ENCODE results near the gene SDF4.

Gene SDF4

GRCh38 chr1:1171546-1172340 is 60.1 kb downstream of the SDF4 start:
- DNase-seq (ENCODE audit: low read depth in 2 of 2): no peak
- H3K4me3 ChIP-seq (replicated peaks in 1 of 2; ENCODE audit: low read depth in 2 of 2, low read length in 2 of 2): no peak overlapping the region
- TF ChIP-seq, protein P1, sequence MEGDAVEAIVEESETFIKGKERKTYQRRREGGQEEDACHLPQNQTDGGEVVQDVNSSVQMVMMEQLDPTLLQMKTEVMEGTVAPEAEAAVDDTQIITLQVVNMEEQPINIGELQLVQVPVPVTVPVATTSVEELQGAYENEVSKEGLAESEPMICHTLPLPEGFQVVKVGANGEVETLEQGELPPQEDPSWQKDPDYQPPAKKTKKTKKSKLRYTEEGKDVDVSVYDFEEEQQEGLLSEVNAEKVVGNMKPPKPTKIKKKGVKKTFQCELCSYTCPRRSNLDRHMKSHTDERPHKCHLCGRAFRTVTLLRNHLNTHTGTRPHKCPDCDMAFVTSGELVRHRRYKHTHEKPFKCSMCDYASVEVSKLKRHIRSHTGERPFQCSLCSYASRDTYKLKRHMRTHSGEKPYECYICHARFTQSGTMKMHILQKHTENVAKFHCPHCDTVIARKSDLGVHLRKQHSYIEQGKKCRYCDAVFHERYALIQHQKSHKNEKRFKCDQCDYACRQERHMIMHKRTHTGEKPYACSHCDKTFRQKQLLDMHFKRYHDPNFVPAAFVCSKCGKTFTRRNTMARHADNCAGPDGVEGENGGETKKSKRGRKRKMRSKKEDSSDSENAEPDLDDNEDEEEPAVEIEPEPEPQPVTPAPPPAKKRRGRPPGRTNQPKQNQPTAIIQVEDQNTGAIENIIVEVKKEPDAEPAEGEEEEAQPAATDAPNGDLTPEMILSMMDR (IDR thresholded peaks at IDR 0.05; ENCODE audit: low read depth, low read length): no peak

DNA sequence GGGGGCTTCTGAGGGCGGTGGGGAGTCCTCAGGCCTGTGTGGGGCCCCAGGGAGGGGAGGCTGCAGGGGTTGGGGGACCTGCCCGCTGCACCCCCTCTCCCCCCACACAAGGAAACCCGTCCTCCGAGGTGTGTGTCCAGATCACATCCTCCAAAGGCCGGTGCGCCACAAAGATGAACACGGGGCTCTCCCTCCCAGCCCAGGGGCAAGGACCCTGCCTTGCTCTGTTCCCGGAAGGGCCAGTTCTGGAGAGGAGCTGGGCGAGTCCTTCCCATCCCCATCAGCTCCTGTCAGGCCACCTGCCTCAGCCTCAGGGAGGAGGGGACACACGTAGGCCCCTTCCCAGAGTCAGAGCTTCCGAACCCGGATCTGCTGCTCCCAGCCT is 60.6 kb downstream of the SDF4 start:
- TF ChIP-seq, protein P1 (IDR thresholded peaks at IDR 0.05; ENCODE audit: low read depth, low read length): no peak
- no peak for DNase-seq (ENCODE audit: low read depth in 2 of 2)
- H3K4me3 ChIP-seq (replicated peaks in 1 of 2; ENCODE audit: low read depth in 2 of 2, low read length in 2 of 2): no peak overlapping the region

DNA sequence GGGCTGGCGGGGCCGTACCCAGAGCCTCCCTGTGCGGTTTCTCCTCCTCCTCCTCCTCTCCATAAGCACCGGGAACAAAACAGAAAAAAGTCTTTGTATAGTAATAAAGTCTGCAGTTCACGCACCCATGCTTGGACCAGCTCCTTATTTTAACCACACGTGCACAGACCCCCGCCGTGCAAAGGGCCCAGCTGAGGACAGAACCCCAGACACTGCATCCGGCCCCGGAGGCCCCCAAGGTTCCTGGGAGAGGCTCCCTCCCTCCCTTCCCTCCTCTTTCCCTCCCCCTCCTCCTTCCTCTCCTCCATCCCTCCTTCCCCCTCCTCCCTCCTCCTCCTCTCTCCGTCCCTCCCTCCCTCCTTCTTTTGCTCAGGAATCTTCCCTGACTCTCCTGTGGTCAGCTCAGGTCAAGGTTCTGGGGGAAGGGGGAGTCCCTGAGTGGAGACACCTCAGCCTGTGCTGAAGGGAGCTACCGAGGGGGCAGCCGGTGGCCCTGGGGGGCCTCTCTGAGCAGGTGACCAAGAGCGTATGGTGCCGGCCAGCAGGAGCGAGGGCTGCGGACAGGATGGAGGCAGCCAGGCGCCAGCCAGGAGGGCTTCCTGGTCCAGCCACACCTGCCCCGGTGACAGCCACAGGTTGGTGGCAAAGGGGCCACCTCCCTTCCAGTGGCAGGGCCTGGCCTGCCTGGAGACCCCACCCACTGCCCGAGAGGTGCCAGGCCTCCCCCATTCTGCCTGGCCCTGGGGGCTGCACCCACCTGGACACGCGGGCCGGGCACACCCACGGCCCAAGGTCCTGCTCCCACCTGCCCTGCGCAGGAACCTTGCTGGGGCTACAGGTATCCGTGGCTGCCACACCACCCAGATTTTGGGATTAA is 61.3 kb downstream of the SDF4 start:
- H3K4me3 ChIP-seq (replicated peaks in 1 of 2; ENCODE audit: low read depth in 2 of 2, low read length in 2 of 2): no peak overlapping the region
- no peak for DNase-seq (ENCODE audit: low read depth in 2 of 2)
- TF ChIP-seq, protein P1 (IDR thresholded peaks at IDR 0.05; ENCODE audit: low read depth, low read length): no peak

DNA sequence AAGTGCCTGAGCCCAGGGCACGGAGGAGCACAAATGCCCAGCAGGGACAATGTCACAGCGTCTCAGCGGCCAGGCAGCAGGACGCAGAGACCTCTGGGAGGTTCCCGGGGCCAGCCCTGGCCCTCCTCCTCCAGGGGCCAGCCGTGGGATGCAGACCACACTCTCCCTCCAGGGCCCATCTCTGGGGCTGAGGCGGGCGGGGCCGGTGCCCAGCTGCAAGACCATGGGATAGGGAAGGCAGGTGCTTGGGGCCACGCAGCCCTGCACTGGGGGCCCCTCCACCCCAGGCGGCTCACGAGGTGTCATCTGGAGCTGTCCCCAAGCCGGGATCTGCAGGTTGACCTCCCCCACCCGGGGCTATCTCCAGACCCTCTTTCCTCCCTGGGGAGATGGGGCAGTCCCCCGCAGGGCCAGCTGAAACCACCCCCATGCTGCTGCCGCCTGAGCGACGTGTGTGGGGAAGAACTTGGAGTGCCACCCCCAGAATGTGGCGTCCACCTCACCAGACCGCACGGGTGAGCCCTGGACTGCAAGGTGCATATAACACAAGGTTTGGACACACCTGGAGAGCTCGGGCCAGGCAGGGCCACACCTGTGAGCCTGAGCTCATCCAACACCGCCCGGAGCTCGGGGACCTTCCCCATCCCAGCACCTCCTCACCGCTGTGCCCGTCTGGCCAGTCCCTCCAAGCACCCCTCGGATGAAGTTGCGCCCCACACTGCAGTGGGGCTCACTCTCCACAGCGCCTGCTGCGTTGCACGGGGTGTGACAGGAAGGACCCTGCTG is 62.2 kb downstream of the SDF4 start:
- TF ChIP-seq, protein P1 (IDR thresholded peaks at IDR 0.05; ENCODE audit: low read depth, low read length): no peak
- no peak overlapping the region for H3K4me3 ChIP-seq (replicated peaks in 1 of 2; ENCODE audit: low read depth in 2 of 2, low read length in 2 of 2)
- DNase-seq (ENCODE audit: low read depth in 2 of 2): no peak

DNA sequence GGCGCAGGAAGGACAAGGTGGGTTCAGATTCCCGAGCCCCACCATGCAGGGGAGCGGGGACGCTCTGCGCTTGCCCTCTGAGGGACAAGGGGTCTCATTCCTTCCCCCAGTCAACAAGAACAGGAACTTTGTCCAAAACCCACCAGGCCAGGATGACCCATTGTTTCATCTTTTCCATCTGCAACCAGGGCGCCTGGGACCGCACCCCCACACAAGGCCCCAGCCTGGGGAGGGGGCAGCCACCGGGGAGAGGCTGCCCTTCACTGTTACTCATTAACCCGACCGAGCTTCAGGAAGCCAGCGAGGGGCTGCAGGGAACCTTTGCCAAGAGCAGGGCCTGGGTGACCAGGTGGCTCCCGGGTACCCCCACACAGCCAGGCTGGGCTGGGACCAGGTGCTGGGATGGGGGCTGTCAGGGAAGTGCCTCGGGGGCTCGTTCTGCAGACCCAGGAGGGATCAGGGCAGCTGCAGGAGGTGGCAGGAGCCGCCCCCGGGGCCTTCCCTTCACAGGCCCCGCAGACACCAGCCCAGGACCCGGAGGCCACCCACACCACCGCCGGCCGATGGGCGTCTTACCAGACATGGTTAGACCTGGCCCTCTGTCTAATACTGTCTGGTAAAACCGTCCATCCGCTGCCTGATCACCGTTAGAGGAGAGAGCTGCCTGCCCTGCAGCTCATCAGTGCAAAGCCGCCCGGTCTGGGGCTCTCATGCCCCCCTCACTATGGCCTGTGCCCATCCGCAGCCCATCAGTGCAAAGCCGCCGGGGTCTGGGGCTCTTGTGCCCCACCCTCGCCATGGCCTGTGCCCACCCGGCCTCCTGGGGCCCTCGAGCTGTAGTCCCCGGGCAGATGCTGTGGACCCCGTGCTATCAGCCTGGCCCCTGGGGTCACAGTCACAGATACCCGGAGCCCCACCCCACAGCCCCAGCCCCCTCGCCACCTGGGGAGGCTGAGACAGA is 63.1 kb downstream of the SDF4 start:
- H3K4me3 ChIP-seq (replicated peaks in 1 of 2; ENCODE audit: low read depth in 2 of 2, low read length in 2 of 2): no peak overlapping the region
- TF ChIP-seq, protein P1 (IDR thresholded peaks at IDR 0.05; ENCODE audit: low read depth, low read length): no peak
- no peak for DNase-seq (ENCODE audit: low read depth in 2 of 2)

Data from cardiac fibroblast (primary cell).